Keratinocyte (primary cell): ENCODE results near the gene MEF2B. TPM values are rescaled to one million over a fixed set of nuclear protein-coding genes. Genes with fewer than 3 reads are reported as not detected.
A peak's percentile ranks its signal among the peaks of the same experiment; 100 is the strongest.
"Not testable (repeated sequence)": the region's sequence is repeated elsewhere in the genome, so short reads cannot be mapped to it uniquely, and the experiment has no call there.

Experiments used
- DNase-seq: peaks from one replicate; pipeline ENCODE4 v3.0.0-alpha.2; 2011; ENCODE audit warnings: low read depth, missing footprints, low spot score
- FAIRE-seq: peaks from 2 replicates; lab custom pipeline; 2011; peaks lifted over from hg19 to GRCh38; lab: Jason Lieb, UNC
- H2AFZ ChIP-seq: 2 replicates; pipeline ENCODE4 v1.6.0; 2012; ENCODE audit warnings: low read length, control low read depth, inconsistent platforms; ENCODE audit not compliant: control insufficient read depth
- H3K27ac ChIP-seq: 2 replicates; pipeline ENCODE4 v1.5.1; 2011; ENCODE audit warnings: low read length; ENCODE audit not compliant: control insufficient read depth, insufficient read depth
- H3K27me3 ChIP-seq: 3 replicates; pipeline ENCODE4 v1.6.0; 2011; ENCODE audit warnings: low read length; ENCODE audit not compliant: control insufficient read depth, insufficient read depth; ENCODE audit errors: extremely low read depth
- H3K36me3 ChIP-seq, 2 experiments: 2 replicates in 1 of 2; 3 replicates in 1 of 2; pipeline ENCODE4 v1.5.1; 2011; ENCODE audit warnings: low read length in 2 of 2, mild to moderate bottlenecking in 1 of 2; ENCODE audit not compliant: control insufficient read depth in 2 of 2, insufficient read depth in 2 of 2; ENCODE audit errors: extremely low read depth in 1 of 2
- H3K4me1 ChIP-seq: 3 replicates; pipeline ENCODE4 v1.5.1; 2011; ENCODE audit warnings: low read length; ENCODE audit not compliant: control insufficient read depth, insufficient read depth; ENCODE audit errors: extremely low read depth
- H3K4me2 ChIP-seq: 3 replicates; pipeline ENCODE4 v1.6.0; 2011; ENCODE audit warnings: low read depth, low read length; ENCODE audit not compliant: control insufficient read depth, insufficient read depth; ENCODE audit errors: extremely low read depth
- H3K4me3 ChIP-seq, 3 experiments: fragments of 200-600 bp in 1 of 3; sonication (generic) in 1 of 3; 2 replicates in 2 of 3; 3 replicates in 1 of 3; pipeline ENCODE4 v1.5.1; 2011 to 2016; ENCODE audit warnings: low read length in 3 of 3, mild to moderate bottlenecking in 3 of 3, control low read depth in 2 of 3, inconsistent platforms in 1 of 3, low read depth in 1 of 3, mixed read lengths in 1 of 3, mixed run types in 1 of 3, moderate library complexity in 1 of 3; ENCODE audit not compliant: control insufficient read depth in 2 of 3, insufficient read depth in 2 of 3; ENCODE audit errors: extremely low read depth in 1 of 3
- H3K79me2 ChIP-seq: 2 replicates; pipeline ENCODE4 v1.6.0; 2012; ENCODE audit warnings: low read length; ENCODE audit not compliant: control insufficient read depth, insufficient read depth
- H3K9ac ChIP-seq: 3 replicates; pipeline ENCODE4 v1.6.0; 2011; ENCODE audit warnings: low read length; ENCODE audit not compliant: control insufficient read depth, insufficient read depth; ENCODE audit errors: extremely low read depth
- H3K9me1 ChIP-seq: 3 replicates; pipeline ENCODE4 v1.6.0; 2011; ENCODE audit warnings: low read length; ENCODE audit not compliant: control insufficient read depth, insufficient read depth; ENCODE audit errors: extremely low read depth
- H3K9me3 ChIP-seq: 2 replicates; pipeline ENCODE4 v1.5.1; 2012; ENCODE audit warnings: low read depth, low read length; ENCODE audit not compliant: control insufficient read depth
- H4K20me1 ChIP-seq: 3 replicates; pipeline ENCODE4 v1.6.0; 2011; ENCODE audit warnings: low read length; ENCODE audit not compliant: control insufficient read depth, insufficient read depth; ENCODE audit errors: extremely low read depth
- EZH2 ChIP-seq: IDR thresholded peaks from one replicate; pipeline ENCODE4 v1.6.1; 2012; ENCODE audit warnings: inconsistent platforms, mild to moderate bottlenecking, low read length, moderate library complexity
- dilution Hi-C: fragments of 300-500 bp; cut with MboI; formaldehyde crosslinking; loops from one replicate; pipeline ENCODE4 v1.7.0; 2020; ENCODE audit warnings: low sequenced_read_pairs; ENCODE audit not compliant: extremely low pct_ligation_motif_present
- polyA plus RNA-seq, 5 experiments: library from polyadenylated mRNA; depleted of rRNA in 3 of 5; stranded (reverse) in 3 of 5; stranded (forward) in 1 of 5; unstranded in 1 of 5; fragments of >200 nt; gene quantifications; 1 replicate in 1 of 5; 2 replicates in 3 of 5; 3 replicates in 1 of 5; pipeline versions ENCODE4 v1.2.1 to v1.2.3, GENCODE V29; 2011 to 2012; ENCODE audit warnings: missing spikeins in 2 of 5, low read depth in 1 of 5, low replicate concordance in 1 of 5
- TF ChIP-seq, protein P1 (sequence below), 3 experiments: IDR thresholded peaks in 1 of 3; conservative IDR thresholded peaks in 1 of 3; optimal IDR thresholded peaks in 1 of 3; 2 replicates in 2 of 3; 3 replicates in 1 of 3; pipeline versions ENCODE3 to v1.5.1; 2011; ENCODE audit warnings: low read length in 3 of 3, mild to moderate bottlenecking in 3 of 3, moderate library complexity in 2 of 3, control low read depth in 1 of 3, inconsistent platforms in 1 of 3; ENCODE audit not compliant: insufficient read depth in 2 of 3; ENCODE audit errors: extremely low read depth in 1 of 3

MEF2B gene
- polyA plus RNA-seq, 1 donor (not counting 4 experiments of a cell fraction or from before 2014, with no cell fraction given): 0.05 TPM

DNA sequence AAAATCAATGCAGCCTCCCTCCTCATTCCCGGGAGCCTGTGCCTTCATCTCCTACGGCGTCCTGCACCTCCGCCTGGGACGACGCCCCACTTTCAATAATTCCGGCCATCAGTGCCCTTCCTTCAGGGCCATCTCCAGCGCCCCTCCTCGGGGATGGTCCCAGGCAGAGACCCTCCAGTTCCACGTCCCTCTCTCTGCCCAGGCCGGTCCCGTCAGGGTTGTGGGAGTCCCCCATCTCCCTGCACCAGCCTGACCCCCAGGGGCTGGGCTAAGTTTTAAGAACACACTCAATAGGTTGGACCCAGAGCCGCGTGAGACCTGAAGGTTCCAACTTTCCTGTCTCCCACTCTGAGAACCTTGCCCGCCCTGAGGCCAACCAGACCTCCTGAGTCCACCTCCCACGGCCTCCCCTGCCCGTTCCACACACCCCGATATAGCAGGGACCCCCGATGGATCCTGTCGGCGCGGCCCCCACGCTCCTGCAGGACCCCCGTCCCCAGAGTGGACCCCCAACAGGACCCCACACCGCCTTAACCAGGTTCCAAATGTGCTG lies 32.4 kb downstream of the MEF2B start:
- no peak for FAIRE-seq
- Histone ChIP-seq H3K9ac (peak overlapping the region; percentile 85), H3K36me3 (no peaks in the 10 kb centered on the region), H3K27ac (peak overlapping the region; percentile 72), H3K4me2 (peak overlapping the region; percentile 69), H3K4me1 (peaks cover 6% of the 10 kb centered on the region), H4K20me1 (no peaks in the 10 kb centered on the region), H3K9me3 (peaks cover under 1% of the 10 kb centered on the region), H3K4me3 (peak overlapping the region; percentile 81 to 83 (median 82)), H2AFZ (peak overlapping the region; percentile 90), H3K27me3 (no peaks in the 10 kb centered on the region), H3K9me1 (no peaks in the 10 kb centered on the region), H3K79me2 (peaks cover 3% of the 10 kb centered on the region)
- TF ChIP-seq, protein P1, sequence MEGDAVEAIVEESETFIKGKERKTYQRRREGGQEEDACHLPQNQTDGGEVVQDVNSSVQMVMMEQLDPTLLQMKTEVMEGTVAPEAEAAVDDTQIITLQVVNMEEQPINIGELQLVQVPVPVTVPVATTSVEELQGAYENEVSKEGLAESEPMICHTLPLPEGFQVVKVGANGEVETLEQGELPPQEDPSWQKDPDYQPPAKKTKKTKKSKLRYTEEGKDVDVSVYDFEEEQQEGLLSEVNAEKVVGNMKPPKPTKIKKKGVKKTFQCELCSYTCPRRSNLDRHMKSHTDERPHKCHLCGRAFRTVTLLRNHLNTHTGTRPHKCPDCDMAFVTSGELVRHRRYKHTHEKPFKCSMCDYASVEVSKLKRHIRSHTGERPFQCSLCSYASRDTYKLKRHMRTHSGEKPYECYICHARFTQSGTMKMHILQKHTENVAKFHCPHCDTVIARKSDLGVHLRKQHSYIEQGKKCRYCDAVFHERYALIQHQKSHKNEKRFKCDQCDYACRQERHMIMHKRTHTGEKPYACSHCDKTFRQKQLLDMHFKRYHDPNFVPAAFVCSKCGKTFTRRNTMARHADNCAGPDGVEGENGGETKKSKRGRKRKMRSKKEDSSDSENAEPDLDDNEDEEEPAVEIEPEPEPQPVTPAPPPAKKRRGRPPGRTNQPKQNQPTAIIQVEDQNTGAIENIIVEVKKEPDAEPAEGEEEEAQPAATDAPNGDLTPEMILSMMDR (optimal IDR thresholded peaks at IDR 0.05 in 1 of 3, IDR thresholded peaks at IDR 0.05 in 1 of 3, conservative IDR thresholded peaks at IDR 0.05 in 1 of 3; ENCODE audit: extremely low read depth in 1 of 3, insufficient read depth in 2 of 3, low read length in 3 of 3): no peak
- TF ChIP-seq EZH2: no peak
- no peak for DNase-seq
- dilution Hi-C loops: no loop called here

DNA sequence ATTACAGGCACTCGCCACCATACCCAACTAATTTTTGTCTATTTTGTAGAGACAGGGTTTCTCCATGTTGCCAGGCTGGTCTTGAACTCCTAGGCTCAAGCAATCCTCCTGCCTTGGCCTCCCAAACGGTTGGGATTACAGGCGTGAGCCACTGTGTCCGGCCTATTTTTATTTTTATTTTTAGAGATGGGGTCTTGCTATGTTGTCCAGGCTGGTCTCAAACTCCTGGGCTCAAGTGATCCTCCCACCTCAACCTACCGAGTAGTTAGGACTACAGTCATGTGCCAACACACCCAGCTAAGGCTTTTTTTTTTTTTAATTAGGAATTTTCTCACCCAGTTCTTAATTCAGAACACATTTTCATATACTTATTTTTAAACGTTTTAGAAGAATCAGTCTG lies 34.4 kb downstream of the MEF2B start:
- H3K27ac ChIP-seq, H2AFZ ChIP-seq, H3K4me1 ChIP-seq, H3K9me1 ChIP-seq, H3K79me2 ChIP-seq, H3K4me2 ChIP-seq, H4K20me1 ChIP-seq, dilution Hi-C loops, H3K36me3 ChIP-seq, H3K9me3 ChIP-seq, H3K4me3 ChIP-seq, H3K9ac ChIP-seq, FAIRE-seq, H3K27me3 ChIP-seq, DNase-seq: not testable (repeated sequence)

DNA sequence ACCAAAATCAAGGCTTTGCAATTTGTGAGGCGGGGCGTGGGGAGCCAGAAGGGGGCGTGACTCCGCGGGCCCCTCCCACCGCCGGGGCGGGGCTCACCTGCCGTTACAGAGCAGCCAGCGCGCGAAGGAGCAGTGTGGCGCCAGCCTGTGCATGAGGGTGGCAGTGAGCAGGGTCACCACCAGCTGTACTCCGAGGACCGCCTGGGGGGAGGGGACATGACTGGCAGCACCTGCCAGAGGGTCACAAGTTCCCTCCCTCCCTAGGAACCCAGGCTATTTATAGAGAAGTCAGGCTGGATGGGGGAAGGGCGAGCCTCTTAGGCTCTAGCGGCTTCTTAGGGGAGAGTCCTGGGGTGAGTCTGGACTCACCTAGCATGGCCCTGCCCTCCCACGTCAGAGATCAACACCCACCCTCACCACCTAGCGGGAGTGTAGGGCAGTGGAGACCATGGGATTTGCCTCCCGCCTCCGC lies 35.3 kb downstream of the MEF2B start:
- H4K20me1 ChIP-seq: no peaks in the 10 kb centered on the region
- DNase-seq (no peak), FAIRE-seq (no peak)
- no peaks in the 10 kb centered on the region for H3K9me1 ChIP-seq
- no peak overlapping the region for H3K27ac ChIP-seq
- no peak overlapping the region for H2AFZ ChIP-seq
- H3K4me3 ChIP-seq: no peak overlapping the region
- H3K4me2 ChIP-seq: no peak overlapping the region
- H3K36me3 ChIP-seq: peaks cover 0 to 4% of the 10 kb centered on the region in 2 experiments
- dilution Hi-C loops: no loop called here
- TF ChIP-seq EZH2: no peak
- TF ChIP-seq, protein P1 (optimal IDR thresholded peaks at IDR 0.05 in 1 of 3, IDR thresholded peaks at IDR 0.05 in 1 of 3, conservative IDR thresholded peaks at IDR 0.05 in 1 of 3; ENCODE audit: extremely low read depth in 1 of 3, insufficient read depth in 2 of 3, low read length in 3 of 3): no peak
- peaks cover 7% of the 10 kb centered on the region for H3K9me3 ChIP-seq
- peaks cover 6% of the 10 kb centered on the region for H3K4me1 ChIP-seq
- H3K79me2 ChIP-seq: peaks cover 3% of the 10 kb centered on the region
- H3K27me3 ChIP-seq: no peaks in the 10 kb centered on the region
- H3K9ac ChIP-seq: no peak overlapping the region
